Measurements from ENCODE around the gene CLEC18A. TPM values are rescaled to one million over a fixed set of nuclear protein-coding genes. Genes with fewer than 3 reads are reported as not detected.
"Not testable (repeated sequence)": the region's sequence is repeated elsewhere in the genome, so short reads cannot be mapped to it uniquely, and the experiment has no call there.

Gene CLEC18A
- polyA plus RNA-seq (2012; ENCODE audit: insufficient read depth, insufficient read length): not detected

GRCh38 chr16:69951017-69951671 lies at the start of gene CLEC18A:
CLEC18A (plus strand) TSS chr16:69951334; CDS start chr16:69951367, 33 bp downstream.
- DNase-seq (ENCODE audit: low read depth, low spot score); H3K4me3 ChIP-seq (ENCODE audit: low read length): not testable (repeated sequence)

- H3K4me3 ChIP-seq (ENCODE audit: low read length): no peak overlapping the region
- no peak for DNase-seq (ENCODE audit: low read depth, low spot score)
These were observed 47.2 kb upstream of the CLEC18A start for GRCh38 chr16:69903865-69904415.

GRCh38 chr16:69904495-69905170 lies 46.5 kb upstream of the CLEC18A start:
- H3K4me3 ChIP-seq (ENCODE audit: low read length): no peak overlapping the region
- DNase-seq (ENCODE audit: low read depth, low spot score): no peak

GRCh38 chr16:69905171-69905555 lies 46.0 kb upstream of the CLEC18A start:
- DNase-seq (ENCODE audit: low read depth, low spot score): no peak
- no peak overlapping the region for H3K4me3 ChIP-seq (ENCODE audit: low read length)

GRCh38 chr16:69906838-69907401 lies 44.2 kb upstream of the CLEC18A start:
- H3K4me3 ChIP-seq (ENCODE audit: low read length): no peak overlapping the region
- no peak for DNase-seq (ENCODE audit: low read depth, low spot score)

- no peak overlapping the region for H3K4me3 ChIP-seq (ENCODE audit: low read length)
- no peak for DNase-seq (ENCODE audit: low read depth, low spot score)
These were observed 42.1 kb upstream of the CLEC18A start for GRCh38 chr16:69909043-69909442.

- H3K4me3 ChIP-seq (ENCODE audit: low read length): no peak overlapping the region
These were observed 41.4 kb upstream of the CLEC18A start for GRCh38 chr16:69909760-69910159.

GRCh38 chr16:69910964-69911363 lies 40.2 kb upstream of the CLEC18A start:
- no peak for DNase-seq (ENCODE audit: low read depth, low spot score)
- no peak overlapping the region for H3K4me3 ChIP-seq (ENCODE audit: low read length)

More at GRCh38 chr16:69909760-69910159, 41.4 kb upstream of the CLEC18A start:
- no peak for DNase-seq (ENCODE audit: low read depth, low spot score)

- DNase-seq (ENCODE audit: low read depth, low spot score): no peak
- no peak overlapping the region for H3K4me3 ChIP-seq (ENCODE audit: low read length)
These were observed 34.7 kb upstream of the CLEC18A start for GRCh38 chr16:69916462-69916861.

- no peak overlapping the region for H3K4me3 ChIP-seq (ENCODE audit: low read length)
- no peak for DNase-seq (ENCODE audit: low read depth, low spot score)
These were observed 33.8 kb upstream of the CLEC18A start for GRCh38 chr16:69917311-69917710.

GRCh38 chr16:69917739-69918138 lies 33.4 kb upstream of the CLEC18A start:
- no peak overlapping the region for H3K4me3 ChIP-seq (ENCODE audit: low read length)
- DNase-seq (ENCODE audit: low read depth, low spot score): no peak

- no peak overlapping the region for H3K4me3 ChIP-seq (ENCODE audit: low read length)
- no peak for DNase-seq (ENCODE audit: low read depth, low spot score)
These were observed 32.9 kb upstream of the CLEC18A start for GRCh38 chr16:69918241-69918640.

- no peak overlapping the region for H3K4me3 ChIP-seq (ENCODE audit: low read length)
- DNase-seq (ENCODE audit: low read depth, low spot score): no peak
These were observed 30.0 kb upstream of the CLEC18A start for GRCh38 chr16:69921127-69921526.

- DNase-seq (ENCODE audit: low read depth, low spot score): no peak
- no peak overlapping the region for H3K4me3 ChIP-seq (ENCODE audit: low read length)
These were observed 28.9 kb upstream of the CLEC18A start for GRCh38 chr16:69922200-69922599.

- no peak overlapping the region for H3K4me3 ChIP-seq (ENCODE audit: low read length)
- no peak for DNase-seq (ENCODE audit: low read depth, low spot score)
These were observed 26.9 kb upstream of the CLEC18A start for GRCh38 chr16:69924041-69924775.

- H3K4me3 ChIP-seq (ENCODE audit: low read length): no peak overlapping the region
- DNase-seq (ENCODE audit: low read depth, low spot score): no peak
These were observed 26.4 kb upstream of the CLEC18A start for GRCh38 chr16:69924777-69925191.

GRCh38 chr16:69925311-69925710 lies 25.8 kb upstream of the CLEC18A start:
- H3K4me3 ChIP-seq (ENCODE audit: low read length): no peak overlapping the region
- DNase-seq (ENCODE audit: low read depth, low spot score): no peak

GRCh38 chr16:69926241-69926640 lies 24.9 kb upstream of the CLEC18A start:
- no peak for DNase-seq (ENCODE audit: low read depth, low spot score)
- no peak overlapping the region for H3K4me3 ChIP-seq (ENCODE audit: low read length)

- H3K4me3 ChIP-seq (ENCODE audit: low read length): no peak overlapping the region
- no peak for DNase-seq (ENCODE audit: low read depth, low spot score)
These were observed 23.9 kb upstream of the CLEC18A start for GRCh38 chr16:69927056-69927757.

Measured in Jurkat, Clone E6-1 (cell line).